Hippocampal formation (tissue), 2 donors: Measurements from ENCODE around the gene FAF2.

Experiments used
- DNase-seq, 2 donors: peaks; one replicate each; lab custom pipeline; 2025; lab: John Stamatoyannopoulos, UW

The FAF2 gene

GRCh38 chr5:176507911-176508310 lies 59.7 kb downstream of the FAF2 start:
- no peak for DNase-seq

- DNase-seq: no peak
These were observed 60.4 kb downstream of the FAF2 start for GRCh38 chr5:176508603-176509002.

GRCh38 chr5:176513788-176514187 lies 65.6 kb downstream of the FAF2 start:
- DNase-seq: no peak

GRCh38 chr5:176514244-176514950 lies 66.2 kb downstream of the FAF2 start:
- no peak for DNase-seq

GRCh38 chr5:176515396-176515795 lies 67.2 kb downstream of the FAF2 start:
- DNase-seq: no peak

- no peak for DNase-seq
These were observed 69.0 kb downstream of the FAF2 start for GRCh38 chr5:176517053-176517661.

- DNase-seq: no peak
These were observed 71.9 kb downstream of the FAF2 start for GRCh38 chr5:176519810-176520720.

- DNase-seq: no peak
These were observed 73.1 kb downstream of the FAF2 start for GRCh38 chr5:176521286-176521685.

GRCh38 chr5:176521699-176522263 lies 73.6 kb downstream of the FAF2 start:
- DNase-seq: no peak

- DNase-seq: no peak
These were observed 76.0 kb downstream of the FAF2 start for GRCh38 chr5:176524138-176524537.

- DNase-seq: no peak
These were observed 76.8 kb downstream of the FAF2 start for GRCh38 chr5:176524987-176525386.

- DNase-seq: no peak
These were observed 77.5 kb downstream of the FAF2 start for GRCh38 chr5:176525677-176526076.

GRCh38 chr5:176526462-176526861 lies 78.3 kb downstream of the FAF2 start:
- DNase-seq: no peak

- DNase-seq: no peak
These were observed 79.3 kb downstream of the FAF2 start for GRCh38 chr5:176527246-176528222.

GRCh38 chr5:176528301-176528700 lies 80.1 kb downstream of the FAF2 start:
- no peak for DNase-seq

- DNase-seq: no peak
These were observed 80.6 kb downstream of the FAF2 start for GRCh38 chr5:176528761-176529115.

- DNase-seq: no peak
These were observed 81.0 kb downstream of the FAF2 start for GRCh38 chr5:176529116-176529740.

GRCh38 chr5:176529741-176530141 lies 81.6 kb downstream of the FAF2 start:
- DNase-seq: no peak

GRCh38 chr5:176530393-176530982 lies 82.3 kb downstream of the FAF2 start:
- no peak for DNase-seq
